OCI-LY3 (cell line): ENCODE measurements around the gene STARD4.

Experiments
- H2AFZ ChIP-seq: fragments of 200-600, 300-600 bp; shearing (Covaris generic); 2 replicates; pipeline ENCODE4 v1.6.0; 2014; ENCODE audit warnings: antibody characterized with exemption, low read depth, low read length
- H3K27ac ChIP-seq: fragments of 200-600, 300-600 bp; sonication (generic); 2 replicates; pipeline ENCODE4 v1.5.1; 2014; ENCODE audit warnings: mild to moderate bottlenecking, low read length, moderate library complexity, mixed read lengths
- H3K27me3 ChIP-seq: fragments of 200-600, 300-600 bp; sonication (generic); 2 replicates; pipeline ENCODE4 v1.6.1; 2014; ENCODE audit warnings: low read depth, low read length, mixed read lengths
- H3K36me3 ChIP-seq: fragments of 200-600, 300-600 bp; sonication (generic); replicated peaks from 2 replicates; pipeline ENCODE3; 2014; ENCODE audit warnings: low read depth, low read length, mixed read lengths
- H3K4me1 ChIP-seq: fragments of 300-600, 200-600 bp; sonication (generic); 2 replicates; pipeline ENCODE4 v1.6.1; 2014; ENCODE audit warnings: low read length, mixed read lengths
- H3K4me2 ChIP-seq: fragments of 200-600, 300-600 bp; sonication (generic); 2 replicates; pipeline ENCODE4 v1.6.1; 2014; ENCODE audit warnings: low read length, mixed read lengths
- H3K4me3 ChIP-seq: fragments of 300-600, 200-600 bp; sonication (generic); 2 replicates; pipeline ENCODE4 v1.5.1; 2014; ENCODE audit warnings: antibody characterized with exemption, mild to moderate bottlenecking, low read length, moderate library complexity
- H3K79me2 ChIP-seq: fragments of 300-600, 200-600 bp; shearing (Covaris generic); 2 replicates; pipeline ENCODE4 v1.6.1; 2014; ENCODE audit warnings: mild to moderate bottlenecking, low read length, mixed read lengths
- H3K9ac ChIP-seq: fragments of 300-600, 200-600 bp; shearing (Covaris generic); 2 replicates; pipeline ENCODE4 v1.6.0; 2014; ENCODE audit warnings: mild to moderate bottlenecking, low read length, moderate library complexity
- H3K9me3 ChIP-seq: fragments of 200-600, 300-600 bp; shearing (Covaris generic); 2 replicates; pipeline ENCODE4 v1.6.1; 2014; ENCODE audit warnings: low read length, mixed read lengths; ENCODE audit not compliant: insufficient read depth
- H4K20me1 ChIP-seq: fragments of 200-600, 300-600 bp; sonication (generic); 2 replicates; pipeline ENCODE4 v1.6.1; 2016; ENCODE audit warnings: low read length, mixed read lengths; ENCODE audit not compliant: insufficient read depth
- CTCF ChIP-seq: fragments of 200-600, 300-600 bp; sonication (generic); IDR thresholded peaks from 2 replicates; pipeline ENCODE4 v1.5.1; 2014; ENCODE audit warnings: antibody characterized with exemption, low read length, low read depth
- EZH2phosphoT487 ChIP-seq: fragments of 200-600 bp; shearing (Covaris generic); IDR thresholded peaks from 2 replicates; pipeline ENCODE4 v1.6.1; 2018; ENCODE audit warnings: antibody characterized with exemption, mixed run types, low read depth

STARD4 gene

GRCh38 chr5:111512375-111513130 lies at the start of gene STARD4:
TSS of gene STARD4 (minus strand) at chr5:111512535. CDS start at chr5:111507433, 5,102 bp downstream.
- Histone ChIP-seq H3K4me1 (peaks cover 28% of the 10 kb centered on the region), H3K9me3 (no peaks in the 10 kb centered on the region), H3K4me3 (peak within 1 kb of the TSS; percentile 87), H3K9ac (peak within 1 kb of the TSS; percentile 96), H3K36me3 (no peaks in the 10 kb centered on the region), H3K4me2 (peak within 1 kb of the TSS; percentile 92), H3K27me3 (no peaks in the 10 kb centered on the region), H3K27ac (peak within 1 kb of the TSS; percentile 82), H4K20me1 (peaks cover 31% of the 10 kb centered on the region), H2AFZ (peak within 1 kb of the TSS; percentile 79), H3K79me2 (peaks cover 47% of the 10 kb centered on the region)
- TF ChIP-seq CTCF, result no peak
- no peak for TF ChIP-seq EZH2phosphoT487

- no peaks in the 10 kb centered on the region for H3K27me3 ChIP-seq
- H4K20me1 ChIP-seq, result no peaks in the 10 kb centered on the region
- no peaks in the 10 kb centered on the region for H3K9me3 ChIP-seq
- no peaks in the 10 kb centered on the region for H3K36me3 ChIP-seq
- TF ChIP-seq EZH2phosphoT487 (no peak), CTCF (no peak)
- no peaks in the 10 kb centered on the region for H3K4me1 ChIP-seq
- no peak overlapping the region for H3K4me2 ChIP-seq
- H3K79me2 ChIP-seq, result no peaks in the 10 kb centered on the region
- no peak overlapping the region for H3K27ac ChIP-seq
- no peak overlapping the region for H2AFZ ChIP-seq
- no peak overlapping the region for H3K4me3 ChIP-seq
- no peak overlapping the region for H3K9ac ChIP-seq
These were observed 47.3 kb upstream of the STARD4 start for GRCh38 chr5:111559680-111560079.

GRCh38 chr5:111557686-111558085 lies 45.4 kb upstream of the STARD4 start:
- Histone ChIP-seq H3K36me3 (no peaks in the 10 kb centered on the region), H3K4me1 (no peaks in the 10 kb centered on the region), H2AFZ (no peak overlapping the region), H3K4me2 (no peak overlapping the region), H3K79me2 (no peaks in the 10 kb centered on the region), H3K27me3 (no peaks in the 10 kb centered on the region), H3K9me3 (no peaks in the 10 kb centered on the region), H4K20me1 (no peaks in the 10 kb centered on the region), H3K4me3 (no peak overlapping the region), H3K27ac (no peak overlapping the region), H3K9ac (no peak overlapping the region)
- no peak for TF ChIP-seq EZH2phosphoT487
- TF ChIP-seq CTCF, result no peak

GRCh38 chr5:111557111-111557510 lies 44.8 kb upstream of the STARD4 start:
- no peak overlapping the region for H3K4me2 ChIP-seq
- H3K36me3 ChIP-seq, result no peaks in the 10 kb centered on the region
- H3K4me3 ChIP-seq, result no peak overlapping the region
- H3K4me1 ChIP-seq, result no peaks in the 10 kb centered on the region
- H4K20me1 ChIP-seq, result no peaks in the 10 kb centered on the region
- H3K79me2 ChIP-seq, result no peaks in the 10 kb centered on the region
- no peak overlapping the region for H3K27ac ChIP-seq
- no peak overlapping the region for H2AFZ ChIP-seq
- TF ChIP-seq CTCF (no peak), EZH2phosphoT487 (no peak)
- no peaks in the 10 kb centered on the region for H3K9me3 ChIP-seq
- H3K9ac ChIP-seq, result no peak overlapping the region
- no peaks in the 10 kb centered on the region for H3K27me3 ChIP-seq
